K562 (cell line): ENCODE results near the gene PLD5.

Source experiments
- ELF1 ChIP-seq: fragments of 200-800 bp; sonication (Bioruptor generic); IDR thresholded peaks from 2 replicates; pipeline ENCODE4 v1.6.1; 2016; ENCODE audit warnings: missing genetic modification characterization, missing compliant biosample characterization
- EZH2 ChIP-seq: IDR thresholded peaks from 2 replicates; pipeline ENCODE4 v1.6.1; 2012; ENCODE audit warnings: low read depth, mild to moderate bottlenecking, inconsistent platforms, low read length, borderline replicate concordance
- NFRKB ChIP-seq: fragments of 450-650 bp; IDR thresholded peaks from 2 replicates; pipeline ENCODE4 v1.6.1; 2016; ENCODE audit warnings: low read depth
- RFX5 ChIP-seq: IDR thresholded peaks from 2 replicates; pipeline ENCODE4 v1.6.1; 2011; ENCODE audit warnings: low read depth, mild to moderate bottlenecking, improper control_type of control experiment, low read length
- TF ChIP-seq, protein P1 (sequence below), 3 experiments: IDR thresholded peaks in 2 of 3; conservative IDR thresholded peaks in 1 of 3; 2 replicates each; pipeline ENCODE4 v1.5.1; 2011 to 2012; ENCODE audit warnings: low read length in 3 of 3, mild to moderate bottlenecking in 3 of 3, control low read depth in 2 of 3, improper control_type of control experiment in 1 of 3, inconsistent platforms in 1 of 3, low read depth in 1 of 3, mixed read lengths in 1 of 3, moderate library complexity in 1 of 3; ENCODE audit not compliant: insufficient read depth in 2 of 3
- TF ChIP-seq, protein P2 (sequence below): sonication (generic); formaldehyde crosslinking; IDR thresholded peaks from 2 replicates; pipeline ENCODE4 v1.9.0; 2022; ENCODE audit warnings: mild to moderate bottlenecking, missing genetic modification reagents

DNA sequence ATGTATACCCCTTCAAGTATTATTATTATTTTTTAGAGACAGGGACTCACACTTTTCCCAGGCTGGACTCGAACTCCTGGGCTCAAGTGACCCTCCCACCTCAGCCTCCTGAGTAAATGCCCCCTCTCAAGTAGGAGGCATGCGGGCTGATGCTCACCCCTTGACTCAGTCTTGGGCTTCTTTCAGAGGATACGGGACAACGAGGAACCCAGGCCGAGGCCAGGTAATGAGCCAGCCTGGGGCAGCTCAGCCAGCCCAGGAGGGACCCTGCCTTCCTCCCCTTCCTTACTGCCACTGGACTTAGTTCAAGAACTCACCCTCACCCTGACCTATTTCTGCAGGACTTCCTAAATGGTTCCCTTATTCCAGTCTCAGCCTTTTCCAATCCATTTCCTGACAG, 327.6 kb downstream of the PLD5 start:
- TF ChIP-seq, protein P1, sequence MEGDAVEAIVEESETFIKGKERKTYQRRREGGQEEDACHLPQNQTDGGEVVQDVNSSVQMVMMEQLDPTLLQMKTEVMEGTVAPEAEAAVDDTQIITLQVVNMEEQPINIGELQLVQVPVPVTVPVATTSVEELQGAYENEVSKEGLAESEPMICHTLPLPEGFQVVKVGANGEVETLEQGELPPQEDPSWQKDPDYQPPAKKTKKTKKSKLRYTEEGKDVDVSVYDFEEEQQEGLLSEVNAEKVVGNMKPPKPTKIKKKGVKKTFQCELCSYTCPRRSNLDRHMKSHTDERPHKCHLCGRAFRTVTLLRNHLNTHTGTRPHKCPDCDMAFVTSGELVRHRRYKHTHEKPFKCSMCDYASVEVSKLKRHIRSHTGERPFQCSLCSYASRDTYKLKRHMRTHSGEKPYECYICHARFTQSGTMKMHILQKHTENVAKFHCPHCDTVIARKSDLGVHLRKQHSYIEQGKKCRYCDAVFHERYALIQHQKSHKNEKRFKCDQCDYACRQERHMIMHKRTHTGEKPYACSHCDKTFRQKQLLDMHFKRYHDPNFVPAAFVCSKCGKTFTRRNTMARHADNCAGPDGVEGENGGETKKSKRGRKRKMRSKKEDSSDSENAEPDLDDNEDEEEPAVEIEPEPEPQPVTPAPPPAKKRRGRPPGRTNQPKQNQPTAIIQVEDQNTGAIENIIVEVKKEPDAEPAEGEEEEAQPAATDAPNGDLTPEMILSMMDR (IDR thresholded peaks at IDR 0.05 in 2 of 3, conservative IDR thresholded peaks at IDR 0.05 in 1 of 3; ENCODE audit: insufficient read depth in 2 of 3, low read depth in 1 of 3, low read length in 3 of 3) = no peak
- TF ChIP-seq, protein P2, sequence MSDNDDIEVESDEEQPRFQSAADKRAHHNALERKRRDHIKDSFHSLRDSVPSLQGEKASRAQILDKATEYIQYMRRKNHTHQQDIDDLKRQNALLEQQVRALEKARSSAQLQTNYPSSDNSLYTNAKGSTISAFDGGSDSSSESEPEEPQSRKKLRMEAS = no peak
- TF ChIP-seq RFX5 = no peak
- TF ChIP-seq ELF1 (tag) = no peak
- no peak for TF ChIP-seq NFRKB
- TF ChIP-seq EZH2 = no peak
